GM12873 (cell line): ENCODE measurements around the gene FOXI2.

Source experiments
- TF ChIP-seq, protein P1 (sequence below): IDR thresholded peaks from 2 replicates; pipeline ENCODE4 v1.5.1; 2012; ENCODE audit warnings: low read depth, mild to moderate bottlenecking, moderate library complexity, low read length, control low read depth; ENCODE audit not compliant: insufficient read depth; ENCODE audit errors: missing control alignments

The FOXI2 gene

GRCh38 chr10:127743205-127743604 lies 6.2 kb downstream of the FOXI2 start:
- TF ChIP-seq, protein P1, sequence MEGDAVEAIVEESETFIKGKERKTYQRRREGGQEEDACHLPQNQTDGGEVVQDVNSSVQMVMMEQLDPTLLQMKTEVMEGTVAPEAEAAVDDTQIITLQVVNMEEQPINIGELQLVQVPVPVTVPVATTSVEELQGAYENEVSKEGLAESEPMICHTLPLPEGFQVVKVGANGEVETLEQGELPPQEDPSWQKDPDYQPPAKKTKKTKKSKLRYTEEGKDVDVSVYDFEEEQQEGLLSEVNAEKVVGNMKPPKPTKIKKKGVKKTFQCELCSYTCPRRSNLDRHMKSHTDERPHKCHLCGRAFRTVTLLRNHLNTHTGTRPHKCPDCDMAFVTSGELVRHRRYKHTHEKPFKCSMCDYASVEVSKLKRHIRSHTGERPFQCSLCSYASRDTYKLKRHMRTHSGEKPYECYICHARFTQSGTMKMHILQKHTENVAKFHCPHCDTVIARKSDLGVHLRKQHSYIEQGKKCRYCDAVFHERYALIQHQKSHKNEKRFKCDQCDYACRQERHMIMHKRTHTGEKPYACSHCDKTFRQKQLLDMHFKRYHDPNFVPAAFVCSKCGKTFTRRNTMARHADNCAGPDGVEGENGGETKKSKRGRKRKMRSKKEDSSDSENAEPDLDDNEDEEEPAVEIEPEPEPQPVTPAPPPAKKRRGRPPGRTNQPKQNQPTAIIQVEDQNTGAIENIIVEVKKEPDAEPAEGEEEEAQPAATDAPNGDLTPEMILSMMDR, result no peak

DNA sequence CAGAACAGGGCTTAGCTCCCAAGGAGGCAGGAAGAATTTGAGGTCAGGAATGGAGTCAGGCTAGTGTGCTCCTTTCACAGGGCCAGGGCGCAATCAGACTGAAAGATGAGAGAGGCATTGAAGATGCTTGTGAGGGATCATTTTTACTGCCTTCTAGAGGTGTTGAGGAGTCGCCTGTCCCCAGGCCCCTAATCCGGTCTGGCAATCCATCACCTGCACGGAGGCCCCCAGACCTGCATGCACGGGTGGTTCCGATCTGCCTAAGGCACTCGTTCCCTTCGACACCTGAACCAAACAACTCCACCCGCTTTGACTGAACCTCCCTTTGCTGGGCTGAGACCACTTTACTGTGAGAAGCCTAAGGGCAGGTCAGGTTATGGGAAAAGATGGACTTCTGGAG lies 8.0 kb downstream of the FOXI2 start:
- TF ChIP-seq, protein P1, result no peak

DNA sequence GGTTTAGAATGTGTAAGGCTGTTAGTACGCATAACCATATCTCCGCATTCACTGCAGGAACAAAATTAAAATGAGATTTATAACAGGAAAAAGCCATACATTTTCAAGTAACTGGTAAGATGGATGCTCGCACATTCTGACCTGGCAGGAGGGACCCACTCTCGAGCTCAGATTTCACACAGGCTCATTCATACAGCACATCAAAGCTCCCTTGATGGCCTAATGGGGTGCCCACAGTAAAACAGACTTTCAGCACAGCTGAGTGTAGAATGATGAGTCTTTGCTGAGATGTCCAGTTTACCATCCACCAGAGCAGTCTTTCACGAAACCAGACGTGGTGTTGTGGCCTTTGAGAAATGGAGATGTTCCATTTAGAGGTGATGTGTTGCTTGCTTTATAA lies 8.9 kb downstream of the FOXI2 start:
- TF ChIP-seq, protein P1, result no peak

GRCh38 chr10:127755753-127756152 lies 18.8 kb downstream of the FOXI2 start:
- TF ChIP-seq, protein P1, result no peak

GRCh38 chr10:127756264-127756663 lies 19.3 kb downstream of the FOXI2 start:
- TF ChIP-seq, protein P1, result no peak

DNA sequence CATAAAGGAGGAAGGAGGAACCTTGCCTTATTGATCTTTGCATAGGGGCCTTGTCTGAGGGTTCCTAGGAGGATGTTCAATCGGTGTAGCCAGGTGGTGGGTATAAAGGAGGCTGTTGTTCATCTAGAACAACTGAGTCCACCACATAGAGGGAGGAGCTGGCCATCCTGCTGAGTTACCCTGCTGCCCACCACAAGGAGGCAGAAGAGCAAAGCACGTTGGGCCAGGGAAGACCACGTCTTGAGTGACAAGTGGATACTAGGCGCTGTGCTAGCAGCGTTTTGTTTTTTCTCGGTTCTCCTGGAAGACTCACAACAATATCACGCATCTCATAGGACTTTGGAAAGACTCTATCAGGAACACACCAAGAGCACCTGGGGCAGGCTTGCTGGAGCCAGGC lies 20.0 kb downstream of the FOXI2 start:
- TF ChIP-seq, protein P1, result peak; percentile 22

DNA sequence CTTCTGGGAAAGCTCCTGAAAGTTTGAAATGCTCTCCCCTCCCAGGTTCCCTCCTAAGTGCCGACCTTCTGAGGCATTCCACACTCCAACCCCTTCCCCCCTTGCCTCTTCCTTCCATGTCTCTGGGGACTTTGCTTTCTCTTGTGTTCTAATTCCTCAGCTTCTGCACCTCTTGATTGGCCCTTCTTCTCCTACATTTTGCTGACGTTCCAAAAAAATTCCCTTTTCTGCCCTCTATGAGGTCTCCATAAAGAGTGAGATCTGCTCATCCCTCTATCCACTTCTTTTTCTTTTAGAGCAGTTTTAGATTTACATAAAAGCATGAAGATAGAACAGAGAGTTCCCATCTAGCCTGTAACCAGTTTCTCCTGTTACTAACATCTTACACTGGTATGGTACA lies 22.3 kb downstream of the FOXI2 start:
- TF ChIP-seq, protein P1, result no peak

DNA sequence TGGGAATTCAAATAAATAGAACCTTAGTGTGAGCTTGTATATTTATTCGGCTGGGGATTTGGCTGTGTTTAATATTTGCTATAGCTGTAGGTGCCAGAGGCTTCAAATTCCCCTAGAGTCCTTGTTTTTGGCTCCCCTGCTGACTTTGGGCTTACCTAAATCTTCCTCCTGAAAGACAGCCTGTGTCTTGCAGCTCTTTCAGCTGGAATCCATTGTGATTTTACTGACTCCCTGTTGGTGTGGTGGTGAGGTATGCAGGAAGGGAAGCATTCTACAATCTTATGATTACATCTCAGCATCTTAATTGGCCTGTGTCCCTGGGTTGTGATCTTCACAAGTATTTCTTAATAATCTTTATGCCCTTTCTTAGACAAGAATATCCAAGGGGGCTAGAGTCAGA lies 25.9 kb downstream of the FOXI2 start:
- TF ChIP-seq, protein P1, result no peak
